ENCODE measurements around the gene DDX54. TPM values are rescaled to one million over a fixed set of nuclear protein-coding genes. Genes with fewer than 3 reads are reported as not detected.

Gene DDX54
- total and polyA plus RNA-seq, 7 donors = 53.6 to 93.5 (median 79.4) TPM

DNA sequence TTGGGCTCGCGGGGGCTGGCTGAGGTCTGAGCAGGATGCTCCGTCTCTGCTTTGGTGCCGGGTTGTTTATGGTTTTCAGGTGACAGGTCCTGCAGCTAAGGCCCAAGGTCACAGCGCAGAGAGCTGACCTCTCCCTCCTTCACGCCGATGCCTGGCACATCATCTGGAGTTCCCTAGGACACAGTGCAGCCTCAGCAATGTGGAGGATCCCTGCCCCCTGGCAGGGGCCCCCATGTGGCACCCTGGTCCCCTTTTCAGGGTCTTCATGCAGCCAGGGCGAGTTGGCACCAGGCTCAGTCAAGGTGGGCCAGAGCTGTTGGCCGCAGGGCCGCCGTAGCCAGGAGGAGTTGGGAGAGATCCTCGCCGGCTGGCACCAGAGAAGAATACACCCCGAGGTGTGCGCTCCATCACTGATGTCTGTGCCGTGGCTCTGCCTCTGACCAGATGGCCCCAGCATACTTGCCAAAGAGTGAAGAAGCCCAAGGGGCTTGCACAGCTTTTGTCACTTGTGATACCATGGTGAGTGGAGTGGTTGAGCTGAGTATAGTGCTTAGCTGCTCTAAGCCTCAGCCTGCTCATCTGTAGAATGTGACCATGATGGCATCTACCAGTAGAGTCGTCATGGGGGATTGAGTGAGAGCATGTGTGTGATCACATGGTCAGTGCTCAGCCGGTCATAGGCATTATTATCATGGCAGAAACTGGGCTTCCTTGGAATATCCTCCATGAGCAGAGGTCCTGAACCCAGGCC, 47.0 kb upstream of the DDX54 start:
- no peaks in the 10 kb centered on the region for H3K27me3 ChIP-seq (ENCODE audit: insufficient read depth in 3 of 3, low read length in 2 of 3)
- intact Hi-C loops (cut with DNase I) = no loop called here
- peaks cover 89% of the 10 kb centered on the region for H3K4me1 ChIP-seq
- ATAC-seq = peak in 3 of 4 donors; percentile 12 to 21 (median 15)
- H3K36me3 ChIP-seq (ENCODE audit: insufficient read depth in 1 of 2, low read depth in 1 of 2) = peaks cover 0 to 28% of the 10 kb centered on the region in 2 donors
- H3K9me3 ChIP-seq = no peaks in the 10 kb centered on the region
- 44 to 66% (median 44%) methylated on average over 18 of the region's 18 CpGs for WGBS, 3 donors
- DNase-seq = no peak
- H3K27ac ChIP-seq = peak overlapping the region; percentile 95
- TF ChIP-seq, protein P1, sequence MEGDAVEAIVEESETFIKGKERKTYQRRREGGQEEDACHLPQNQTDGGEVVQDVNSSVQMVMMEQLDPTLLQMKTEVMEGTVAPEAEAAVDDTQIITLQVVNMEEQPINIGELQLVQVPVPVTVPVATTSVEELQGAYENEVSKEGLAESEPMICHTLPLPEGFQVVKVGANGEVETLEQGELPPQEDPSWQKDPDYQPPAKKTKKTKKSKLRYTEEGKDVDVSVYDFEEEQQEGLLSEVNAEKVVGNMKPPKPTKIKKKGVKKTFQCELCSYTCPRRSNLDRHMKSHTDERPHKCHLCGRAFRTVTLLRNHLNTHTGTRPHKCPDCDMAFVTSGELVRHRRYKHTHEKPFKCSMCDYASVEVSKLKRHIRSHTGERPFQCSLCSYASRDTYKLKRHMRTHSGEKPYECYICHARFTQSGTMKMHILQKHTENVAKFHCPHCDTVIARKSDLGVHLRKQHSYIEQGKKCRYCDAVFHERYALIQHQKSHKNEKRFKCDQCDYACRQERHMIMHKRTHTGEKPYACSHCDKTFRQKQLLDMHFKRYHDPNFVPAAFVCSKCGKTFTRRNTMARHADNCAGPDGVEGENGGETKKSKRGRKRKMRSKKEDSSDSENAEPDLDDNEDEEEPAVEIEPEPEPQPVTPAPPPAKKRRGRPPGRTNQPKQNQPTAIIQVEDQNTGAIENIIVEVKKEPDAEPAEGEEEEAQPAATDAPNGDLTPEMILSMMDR (IDR thresholded peaks at IDR 0.05) = no peak
- H3K4me3 ChIP-seq = peak overlapping the region; percentile 45

DNA sequence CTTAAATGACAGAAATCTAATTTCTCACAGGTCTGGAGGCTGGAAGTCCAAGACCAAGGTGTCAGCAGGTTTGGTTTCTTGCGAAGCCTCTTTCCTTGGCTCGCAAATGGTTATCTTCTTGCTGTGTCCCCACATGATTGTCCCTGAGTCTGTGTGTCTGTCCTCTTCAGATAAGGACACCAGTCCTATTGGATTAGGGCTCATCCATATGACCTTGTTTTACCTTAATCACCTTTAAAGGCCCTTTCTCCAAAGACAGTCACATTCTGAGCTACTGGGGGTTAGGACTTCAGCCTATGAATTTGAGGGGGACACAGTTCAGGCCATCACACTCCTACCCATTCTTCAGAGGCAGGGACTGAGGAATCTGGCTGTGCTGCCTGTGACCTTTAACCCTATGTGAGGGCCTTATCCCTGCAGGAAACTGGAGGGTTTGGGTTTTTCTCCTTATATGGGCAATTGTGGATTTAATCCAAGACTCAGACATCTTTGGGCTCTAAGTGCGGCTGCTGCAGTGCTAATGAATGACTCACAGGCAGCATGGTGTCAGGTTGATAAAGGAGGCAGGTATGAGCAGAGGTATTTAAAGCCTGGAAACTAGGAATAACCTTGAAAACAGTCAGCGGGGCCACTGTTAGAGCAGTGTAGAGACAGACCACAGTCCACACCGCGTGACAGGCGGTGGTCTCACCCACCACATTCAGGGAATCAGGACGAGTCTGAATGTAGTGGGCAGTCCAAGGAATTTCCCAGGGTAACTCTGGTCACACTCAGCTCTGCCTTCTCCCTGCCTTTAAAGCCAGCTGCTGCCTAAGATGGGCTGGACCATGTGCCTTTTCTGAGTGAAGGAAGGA, 46.2 kb upstream of the DDX54 start:
- no peaks in the 10 kb centered on the region for H3K9me3 ChIP-seq
- WGBS, 3 donors = 73 to 79% (median 78%) methylated on average over 8 of the region's 8 CpGs
- no peaks in the 10 kb centered on the region for H3K27me3 ChIP-seq (ENCODE audit: insufficient read depth in 3 of 3, low read length in 2 of 3)
- TF ChIP-seq, protein P1 (IDR thresholded peaks at IDR 0.05) = no peak
- H3K4me1 ChIP-seq = peaks cover 87% of the 10 kb centered on the region
- intact Hi-C loops (cut with DNase I) = no loop called here
- DNase-seq (no peak), ATAC-seq (no peak)
- H3K36me3 ChIP-seq (ENCODE audit: insufficient read depth in 1 of 2, low read depth in 1 of 2) = peaks cover 0 to 28% of the 10 kb centered on the region in 2 donors
- H3K4me3 ChIP-seq = no peak overlapping the region
- peak overlapping the region; percentile 95 for H3K27ac ChIP-seq

DNA sequence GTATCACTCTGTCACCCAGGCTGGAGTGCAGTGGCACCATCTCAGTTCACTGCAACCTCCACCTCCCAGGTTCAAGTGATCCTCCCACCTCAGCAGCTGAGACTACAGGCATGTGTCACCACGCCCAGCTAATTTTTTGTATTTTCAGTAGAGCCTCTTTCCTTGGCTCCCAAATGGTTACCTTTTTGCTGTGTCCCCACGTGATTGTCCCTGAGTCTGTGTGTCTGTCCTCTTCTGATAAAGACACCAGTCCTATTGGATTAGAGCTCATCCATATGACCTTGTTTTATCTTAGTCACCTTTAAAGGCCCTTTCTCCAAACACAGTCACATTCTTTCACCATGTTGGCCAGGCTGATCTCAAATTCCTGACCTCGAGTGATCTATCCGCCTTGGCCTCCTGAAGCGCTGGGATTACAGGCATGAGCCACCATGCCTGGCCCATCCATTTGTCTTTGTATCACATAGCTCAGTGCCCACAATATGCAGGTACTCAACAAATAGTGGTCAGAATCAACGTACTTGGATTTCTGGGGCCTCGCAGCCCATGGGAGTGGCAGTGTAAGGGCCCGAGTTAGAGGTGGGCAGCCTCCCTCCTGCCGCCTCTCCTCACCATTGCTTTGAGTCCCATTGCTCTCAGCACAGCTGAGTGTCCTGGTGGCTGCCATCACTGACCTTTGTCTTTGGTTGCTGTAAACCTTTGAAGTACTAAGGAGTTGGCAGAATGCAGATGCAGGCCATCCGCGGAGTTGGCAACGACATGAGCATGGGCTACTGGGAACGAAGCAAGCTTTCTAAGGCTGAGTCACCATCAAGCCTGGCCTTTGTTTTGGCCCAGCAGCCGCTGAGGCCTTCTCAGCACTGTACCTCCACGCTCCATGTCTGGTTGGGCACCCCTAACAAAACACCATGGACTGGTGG, 45.3 kb upstream of the DDX54 start:
- H3K36me3 ChIP-seq (ENCODE audit: insufficient read depth in 1 of 2, low read depth in 1 of 2) = peaks cover 0 to 28% of the 10 kb centered on the region in 2 donors
- intact Hi-C loops (cut with DNase I) = no loop called here
- H3K9me3 ChIP-seq = no peaks in the 10 kb centered on the region
- ATAC-seq = peak; percentile 27 to 49 (median 36)
- TF ChIP-seq, protein P1 (IDR thresholded peaks at IDR 0.05) = no peak
- H3K27ac ChIP-seq = peak overlapping the region; percentile 95
- H3K4me1 ChIP-seq = peaks cover 84% of the 10 kb centered on the region
- 44 to 56% (median 49%) methylated on average over 15 of the region's 15 CpGs for WGBS, 3 donors
- DNase-seq = peak; percentile 55 to 83
- no peaks in the 10 kb centered on the region for H3K27me3 ChIP-seq (ENCODE audit: insufficient read depth in 3 of 3, low read length in 2 of 3)
- H3K4me3 ChIP-seq = no peak overlapping the region

DNA sequence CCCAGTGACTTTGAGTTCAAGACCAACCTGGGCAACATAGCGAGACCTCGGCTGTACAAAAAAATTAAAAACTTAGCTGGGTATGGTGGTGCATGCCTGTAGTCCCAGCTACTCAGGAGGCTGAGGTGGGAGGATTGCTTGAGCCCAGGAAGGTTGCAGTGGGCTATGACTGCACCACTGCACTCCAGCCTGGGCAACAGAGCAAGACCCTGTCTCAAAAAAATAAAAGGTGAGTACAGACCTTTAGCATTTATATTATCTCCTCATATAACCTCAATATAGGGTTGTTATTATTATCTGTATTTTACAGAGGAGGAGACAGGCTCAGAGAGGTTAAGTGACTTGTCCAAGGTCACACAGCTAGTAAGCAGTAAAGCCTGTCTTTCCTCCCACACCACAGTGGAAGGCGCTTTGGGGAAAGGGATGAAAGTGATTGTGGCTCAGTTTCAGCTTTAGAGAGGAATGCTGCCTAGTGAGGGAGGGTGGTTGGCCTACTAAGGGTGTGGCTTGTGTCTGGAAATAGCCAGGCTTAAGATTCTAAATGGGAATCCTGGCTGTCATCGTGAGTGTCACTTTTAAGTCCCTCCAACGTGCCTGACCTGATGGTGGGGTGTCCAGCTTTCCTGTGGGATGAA, 43.2 kb upstream of the DDX54 start:
- ATAC-seq = peak; percentile 36 to 68 (median 48)
- Histone ChIP-seq H3K9me3 (no peaks in the 10 kb centered on the region), H3K4me3 (no peak overlapping the region), H3K27ac (peak overlapping the region; percentile 95), H3K4me1 (peaks cover 85% of the 10 kb centered on the region), H3K36me3 (ENCODE audit: insufficient read depth in 1 of 2, low read depth in 1 of 2) (peaks cover 0 to 28% of the 10 kb centered on the region in 2 donors), H3K27me3 (ENCODE audit: insufficient read depth in 3 of 3, low read length in 2 of 3) (no peaks in the 10 kb centered on the region)
- peak in 1 of 2 donors; percentile 68 for DNase-seq
- TF ChIP-seq, protein P1 (IDR thresholded peaks at IDR 0.05) = no peak
- WGBS, 3 donors = 46 to 57% (median 52%) methylated on average over 5 of the region's 5 CpGs
- intact Hi-C loops (cut with DNase I) = loop anchor here in 1 of 2 donors (5.0 kb wide), 1 partner anchor 34 kb away; no protein-coding TSS in a partner anchor

Data from psoas muscle (tissue), 8 donors.